ENCODE data around the gene YTHDC2.

DNA sequence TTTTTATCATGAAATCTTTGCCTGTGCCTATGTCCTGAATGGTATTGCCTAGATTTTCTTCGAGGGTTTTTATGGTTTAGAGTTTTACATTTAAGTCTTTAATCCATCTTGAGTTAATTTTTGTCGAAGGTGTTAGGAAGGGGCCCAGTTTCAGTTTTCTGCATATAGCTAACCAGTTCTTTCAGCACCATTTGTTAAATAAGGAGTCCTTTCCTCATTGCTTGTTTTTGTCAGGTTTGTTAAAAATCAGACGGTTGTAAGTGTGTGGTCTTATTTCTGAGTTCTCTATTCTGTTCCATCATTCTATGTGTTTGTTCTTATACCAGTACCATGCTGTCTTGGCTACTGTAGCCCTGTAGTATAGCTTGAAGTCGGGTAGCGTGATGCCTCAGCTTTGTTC lies 55.9 kb downstream of the YTHDC2 start:
- TF ChIP-seq POLR2AphosphoS5 (IDR thresholded peaks at IDR 0.05; ENCODE audit: low read depth, low read length): no peak
- no peak for TF ChIP-seq SIN3A (IDR thresholded peaks at IDR 0.05; ENCODE audit: borderline replicate concordance, insufficient read depth, low read length)
